NCI-H82 (cell line): Measurements from ENCODE around the gene NHS.

ENCODE experiments used
- DNase-seq: peaks from one replicate; lab custom pipeline; 2025; lab: John Stamatoyannopoulos, UW

NHS gene

GRCh38 chrX:17736478-17736855 is 361.5 kb downstream of the NHS start:
- no peak for DNase-seq

GRCh38 chrX:17736856-17737709 is 362.1 kb downstream of the NHS start, which contains the start of gene SCML1:
Gene SCML1 (plus strand): TSS chrX:17737493. CDS start chrX:17744187, 6,694 bp downstream.
- DNase-seq: peak; percentile 99

- DNase-seq: peak; percentile 64
These were observed 362.6 kb downstream of the NHS start for GRCh38 chrX:17737710-17737985.

GRCh38 chrX:17737986-17738713 is 363.1 kb downstream of the NHS start:
- DNase-seq: peak; percentile 81

- DNase-seq: no peak
These were observed 363.9 kb downstream of the NHS start for GRCh38 chrX:17738737-17739535.

- peak; percentile 56 for DNase-seq
These were observed 365.4 kb downstream of the NHS start for GRCh38 chrX:17740137-17741122.

- peak; percentile 87 for DNase-seq
These were observed 366.1 kb downstream of the NHS start for GRCh38 chrX:17741123-17741511.

GRCh38 chrX:17743913-17744312 is 368.9 kb downstream of the NHS start:
- DNase-seq: no peak

- DNase-seq: no peak
These were observed 370.0 kb downstream of the NHS start for GRCh38 chrX:17744896-17745523.

- no peak for DNase-seq
These were observed 372.7 kb downstream of the NHS start for GRCh38 chrX:17747692-17748091.

GRCh38 chrX:17748684-17749083 is 373.7 kb downstream of the NHS start:
- no peak for DNase-seq

- no peak for DNase-seq
These were observed 375.4 kb downstream of the NHS start for GRCh38 chrX:17750436-17750835.

- DNase-seq: no peak
These were observed 383.4 kb downstream of the NHS start for GRCh38 chrX:17758382-17758781.

GRCh38 chrX:17759990-17760389 is 385.0 kb downstream of the NHS start:
- no peak for DNase-seq

- no peak for DNase-seq
These were observed 392.7 kb downstream of the NHS start for GRCh38 chrX:17767734-17768133.

- no peak for DNase-seq
These were observed 394.0 kb downstream of the NHS start for GRCh38 chrX:17768997-17769396.

- no peak for DNase-seq
These were observed 394.8 kb downstream of the NHS start for GRCh38 chrX:17769701-17770269.

GRCh38 chrX:17773221-17773876 is 398.3 kb downstream of the NHS start:
- DNase-seq: no peak

GRCh38 chrX:17774053-17774452 is 399.1 kb downstream of the NHS start:
- no peak for DNase-seq

- no peak for DNase-seq
These were observed 404.0 kb downstream of the NHS start for GRCh38 chrX:17778997-17779396.
